ENCODE measurements around the gene MRPL52.

DNA sequence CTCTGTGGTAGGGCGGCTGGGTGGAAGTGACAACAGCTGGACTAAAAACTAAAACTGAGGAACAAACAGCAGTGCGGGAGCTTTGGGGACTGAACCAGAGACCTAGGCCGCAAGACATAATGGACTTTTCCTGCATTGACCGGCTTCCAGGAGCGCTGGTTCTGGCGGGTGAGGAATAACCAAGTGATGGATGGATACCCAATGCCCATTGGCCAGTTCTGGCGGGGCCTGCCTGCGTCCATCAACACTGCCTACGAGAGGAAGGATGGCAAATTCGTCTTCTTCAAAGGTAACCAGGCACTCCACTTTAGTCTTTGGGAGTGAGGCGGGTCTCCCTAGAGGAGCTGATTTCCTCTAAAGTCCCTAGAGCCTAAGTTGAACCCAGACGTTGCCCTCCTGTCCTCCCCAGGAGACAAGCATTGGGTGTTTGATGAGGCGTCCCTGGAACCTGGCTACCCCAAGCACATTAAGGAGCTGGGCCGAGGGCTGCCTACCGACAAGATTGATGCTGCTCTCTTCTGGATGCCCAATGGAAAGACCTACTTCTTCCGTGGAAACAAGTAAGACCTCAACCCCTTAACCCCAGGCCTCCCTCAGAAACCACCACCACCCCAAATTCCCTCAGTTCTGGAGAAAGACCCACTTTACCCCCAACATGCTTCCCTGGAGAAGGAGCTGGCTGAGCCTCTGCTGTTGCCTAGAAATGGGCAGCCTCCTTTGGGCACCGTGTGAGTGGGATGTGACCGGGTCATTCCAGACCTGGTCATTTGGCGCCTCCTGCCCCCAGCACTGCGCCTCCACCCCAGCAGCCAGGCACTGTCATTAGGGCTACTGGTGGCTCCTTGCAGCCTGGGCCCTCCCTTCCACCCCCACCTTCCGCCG lies 14.8 kb downstream of the MRPL52 start:
- TF ChIP-seq, protein P1, sequence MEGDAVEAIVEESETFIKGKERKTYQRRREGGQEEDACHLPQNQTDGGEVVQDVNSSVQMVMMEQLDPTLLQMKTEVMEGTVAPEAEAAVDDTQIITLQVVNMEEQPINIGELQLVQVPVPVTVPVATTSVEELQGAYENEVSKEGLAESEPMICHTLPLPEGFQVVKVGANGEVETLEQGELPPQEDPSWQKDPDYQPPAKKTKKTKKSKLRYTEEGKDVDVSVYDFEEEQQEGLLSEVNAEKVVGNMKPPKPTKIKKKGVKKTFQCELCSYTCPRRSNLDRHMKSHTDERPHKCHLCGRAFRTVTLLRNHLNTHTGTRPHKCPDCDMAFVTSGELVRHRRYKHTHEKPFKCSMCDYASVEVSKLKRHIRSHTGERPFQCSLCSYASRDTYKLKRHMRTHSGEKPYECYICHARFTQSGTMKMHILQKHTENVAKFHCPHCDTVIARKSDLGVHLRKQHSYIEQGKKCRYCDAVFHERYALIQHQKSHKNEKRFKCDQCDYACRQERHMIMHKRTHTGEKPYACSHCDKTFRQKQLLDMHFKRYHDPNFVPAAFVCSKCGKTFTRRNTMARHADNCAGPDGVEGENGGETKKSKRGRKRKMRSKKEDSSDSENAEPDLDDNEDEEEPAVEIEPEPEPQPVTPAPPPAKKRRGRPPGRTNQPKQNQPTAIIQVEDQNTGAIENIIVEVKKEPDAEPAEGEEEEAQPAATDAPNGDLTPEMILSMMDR (IDR thresholded peaks at IDR 0.05; ENCODE audit: borderline replicate concordance, extremely low read depth, low read length, poor library complexity, severe bottlenecking) = no peak
- no peak for TF ChIP-seq EZH2 (IDR thresholded peaks at IDR 0.05; ENCODE audit: borderline replicate concordance, low read depth, low read length, severe bottlenecking)
